NOMO-1 treated with dmso at 0.1 percent for 144 hours (cell line): Measurements from ENCODE around the gene PTK6.
A peak's percentile ranks its signal among the peaks of the same experiment; 100 is the strongest.

Experiments used
- DNase-seq: peaks from one replicate; lab custom pipeline; 2025; ENCODE audit not compliant: unreplicated experiment; lab: John Stamatoyannopoulos, UW

Gene PTK6

GRCh38 chr20:63570281-63571086 lies 33.3 kb upstream of the PTK6 start:
- DNase-seq, result no peak

- no peak for DNase-seq
Measured at GRCh38 chr20:63568986-63569949, 32.1 kb upstream of the PTK6 start.

DNA sequence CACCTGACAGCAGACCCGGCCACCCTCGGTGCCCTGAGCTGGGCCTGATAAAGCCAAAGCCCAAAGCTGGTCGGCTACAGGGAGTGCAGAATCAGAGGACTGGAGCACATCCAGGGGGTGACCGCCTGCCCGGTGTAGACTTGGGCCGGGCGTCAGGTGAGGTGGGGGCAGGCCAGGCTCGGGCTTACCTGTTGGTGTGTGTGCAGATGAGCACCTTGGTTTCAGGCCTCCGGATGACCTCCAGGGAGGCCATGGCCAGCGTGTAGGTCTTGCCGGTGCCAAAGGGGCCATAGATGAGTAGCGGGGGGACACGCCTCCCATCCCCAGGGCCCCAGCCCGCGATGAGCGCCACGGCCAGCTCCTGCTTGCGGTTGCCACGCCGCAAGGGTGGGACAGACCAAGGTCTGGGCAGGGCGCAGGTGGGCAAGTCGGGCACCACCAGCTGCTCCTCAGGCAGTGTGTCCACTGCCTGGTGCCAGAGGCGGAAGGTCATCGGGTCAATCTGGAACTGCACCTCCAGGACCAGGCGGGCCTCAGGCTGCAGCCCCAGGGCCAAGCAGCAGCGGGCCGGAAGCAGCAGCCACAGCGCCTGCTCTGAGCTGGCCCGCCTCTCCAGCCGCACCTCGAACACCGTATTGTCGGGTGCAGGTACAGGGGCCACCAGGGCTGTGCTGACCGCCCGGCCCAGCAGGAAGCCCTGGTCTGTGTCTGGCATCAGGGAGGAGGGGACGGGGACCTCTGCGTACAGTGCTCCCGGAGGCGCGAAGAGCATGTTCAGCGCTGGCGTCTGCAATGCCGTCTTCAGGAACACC lies 31.2 kb upstream of the PTK6 start:
- no peak for DNase-seq

DNA sequence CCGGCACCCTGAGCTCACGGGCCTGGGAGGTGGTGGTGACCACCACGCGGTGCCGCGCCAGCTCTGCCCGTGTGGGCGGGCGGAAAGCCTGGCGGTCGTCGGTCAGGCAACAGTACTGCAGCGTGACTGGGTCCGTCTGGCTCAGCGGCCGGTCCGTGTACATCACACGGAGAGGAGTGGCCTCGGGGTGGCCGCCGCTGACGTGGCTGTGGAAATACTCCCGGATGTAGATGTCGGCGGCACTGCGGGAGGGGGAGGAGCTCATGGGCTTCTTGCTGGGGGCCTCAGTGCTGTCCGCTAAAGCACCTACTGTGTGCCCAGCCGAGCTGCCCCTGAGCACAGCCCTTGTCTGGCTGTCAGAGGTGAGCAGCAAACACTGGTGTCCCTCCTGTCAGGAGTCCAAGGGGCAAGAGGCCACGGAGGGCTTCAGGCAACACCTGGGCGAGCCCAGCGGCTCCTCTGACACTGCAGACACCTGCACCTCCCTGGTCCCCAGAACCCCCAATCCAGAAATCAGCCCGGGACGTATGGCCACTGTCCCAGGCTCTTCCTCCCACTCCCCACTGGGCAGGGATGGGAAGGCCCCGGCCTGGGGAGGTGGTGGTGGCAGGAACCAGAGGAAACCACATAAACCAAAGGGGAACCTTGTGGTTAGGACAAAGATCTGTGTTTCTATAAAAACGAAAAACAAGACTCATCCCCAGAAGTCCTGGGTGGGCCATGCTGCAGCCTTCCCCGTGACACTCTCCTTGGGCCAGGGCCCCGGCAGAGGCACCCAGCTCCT lies 30.4 kb upstream of the PTK6 start:
- DNase-seq, result peak; percentile 48

DNA sequence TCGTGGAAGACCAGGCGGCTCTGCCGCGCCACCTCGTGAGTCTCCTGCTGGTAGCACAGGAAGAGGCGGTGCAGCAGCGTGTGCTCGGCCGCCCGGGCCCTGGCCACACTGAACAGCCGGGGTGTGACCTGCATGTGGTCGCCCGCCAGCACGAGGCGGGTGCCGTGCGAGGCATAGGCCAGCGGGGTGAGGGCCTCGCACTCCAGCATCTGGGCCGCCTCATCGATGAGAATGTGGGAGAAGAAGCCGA lies 29.9 kb upstream of the PTK6 start:
- DNase-seq, result peak; percentile 37

DNA sequence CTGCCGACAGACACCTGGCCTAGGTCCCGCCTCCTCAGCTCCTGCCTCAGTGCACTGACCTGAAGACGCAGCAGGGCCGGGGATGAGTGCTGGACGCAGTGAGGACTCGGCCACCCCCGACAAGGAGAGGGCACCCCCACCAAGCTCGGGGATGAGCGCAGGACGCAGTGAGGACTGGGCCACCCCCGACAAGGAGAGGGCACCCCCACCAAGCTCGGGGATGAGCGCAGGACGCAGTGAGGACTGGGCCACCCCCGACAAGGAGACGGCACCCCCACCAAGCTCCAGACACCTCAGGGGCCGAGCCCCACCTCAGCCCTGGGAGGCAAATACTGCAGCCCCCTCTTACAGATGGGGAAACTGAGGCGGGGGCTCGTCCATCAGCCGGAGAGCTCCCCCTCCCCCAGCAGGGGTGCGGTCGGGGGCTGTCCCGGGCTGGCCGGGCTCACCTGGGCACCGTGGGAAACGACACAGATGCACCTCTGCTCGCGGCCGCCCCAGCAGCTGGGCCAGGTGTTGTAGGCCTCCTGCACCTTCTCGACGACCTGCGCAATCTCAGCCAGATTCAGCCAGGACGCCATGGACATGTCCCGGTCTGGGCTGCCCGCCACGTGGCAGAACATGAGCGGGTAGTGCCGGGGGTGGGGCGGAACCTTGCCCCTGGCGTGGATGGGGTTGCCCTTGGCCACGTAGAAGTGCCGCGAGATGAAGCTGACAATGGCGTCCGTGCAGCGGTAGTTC lies 29.4 kb upstream of the PTK6 start:
- no peak for DNase-seq

GRCh38 chr20:63565699-63566335 lies 28.6 kb upstream of the PTK6 start:
- no peak for DNase-seq

DNA sequence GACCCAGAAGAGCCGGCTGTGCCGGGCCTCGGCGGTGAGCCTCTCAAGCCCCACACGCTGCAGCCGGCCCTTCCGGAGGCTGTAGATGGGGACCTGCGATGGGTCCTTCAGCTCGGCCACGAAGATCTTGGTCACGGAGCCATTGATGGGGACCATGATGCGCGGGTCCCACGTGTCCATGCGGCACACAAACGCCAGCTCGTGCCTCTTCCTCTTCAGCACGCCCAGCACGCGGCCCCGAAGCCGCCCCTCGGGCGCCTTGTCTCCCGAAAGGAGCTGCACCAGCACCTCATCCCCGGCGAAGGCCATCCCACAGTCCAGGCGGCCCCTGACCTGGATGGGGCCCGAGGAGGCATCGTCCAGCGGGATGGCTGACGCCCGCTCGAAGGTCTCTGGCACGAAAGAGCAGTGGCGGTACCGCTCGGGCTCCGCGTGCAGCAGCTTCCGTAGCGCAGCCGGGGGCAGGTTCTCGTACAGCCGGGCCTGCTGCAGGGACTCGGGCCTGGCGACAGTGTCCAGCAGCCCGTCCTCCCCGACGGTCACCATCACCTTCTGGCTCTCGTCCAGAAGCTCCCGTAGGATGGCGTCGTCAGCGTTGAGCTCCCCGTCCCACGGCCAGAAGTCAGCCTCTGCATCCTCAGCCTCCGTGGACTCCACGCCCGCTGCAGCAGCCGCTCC lies 28.0 kb upstream of the PTK6 start:
- DNase-seq, result no peak

DNA sequence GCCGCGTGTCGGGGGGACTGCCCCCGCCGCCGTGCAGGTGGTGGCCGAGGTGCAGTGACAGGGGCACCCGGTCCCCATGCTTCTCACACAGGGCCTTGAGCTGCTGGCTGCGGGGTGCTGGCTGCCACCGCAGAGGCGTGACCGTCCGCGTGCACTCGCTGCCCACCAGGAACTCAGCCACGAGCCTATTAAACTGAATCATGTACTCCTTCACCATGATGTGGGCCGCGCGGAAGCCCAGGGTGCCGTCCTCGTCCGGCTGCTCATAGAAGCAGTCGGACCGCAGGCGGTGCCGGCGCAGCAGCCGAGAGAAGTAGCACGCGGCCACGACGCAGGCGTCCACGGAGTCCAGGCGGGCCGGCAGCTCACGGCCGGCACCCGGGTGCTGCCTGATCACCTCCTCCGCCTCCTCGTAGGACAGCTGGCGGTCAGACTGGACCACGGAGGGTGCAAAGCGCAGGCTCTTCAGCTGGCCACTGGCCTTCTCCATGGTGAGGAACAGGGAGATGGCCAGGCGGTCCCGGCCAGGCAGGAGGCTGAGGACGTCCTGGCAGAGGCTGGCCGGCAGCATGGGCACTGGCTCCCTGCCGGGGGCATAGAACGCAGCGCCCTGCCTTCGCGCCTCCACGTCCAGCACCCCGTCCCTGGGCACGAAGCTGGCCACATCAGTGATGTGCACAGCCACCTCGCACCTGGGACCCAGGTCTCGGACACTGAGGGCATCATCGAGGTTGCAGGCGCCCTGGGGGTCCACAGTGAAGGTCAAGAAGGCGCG lies 27.0 kb upstream of the PTK6 start:
- no peak for DNase-seq

DNA sequence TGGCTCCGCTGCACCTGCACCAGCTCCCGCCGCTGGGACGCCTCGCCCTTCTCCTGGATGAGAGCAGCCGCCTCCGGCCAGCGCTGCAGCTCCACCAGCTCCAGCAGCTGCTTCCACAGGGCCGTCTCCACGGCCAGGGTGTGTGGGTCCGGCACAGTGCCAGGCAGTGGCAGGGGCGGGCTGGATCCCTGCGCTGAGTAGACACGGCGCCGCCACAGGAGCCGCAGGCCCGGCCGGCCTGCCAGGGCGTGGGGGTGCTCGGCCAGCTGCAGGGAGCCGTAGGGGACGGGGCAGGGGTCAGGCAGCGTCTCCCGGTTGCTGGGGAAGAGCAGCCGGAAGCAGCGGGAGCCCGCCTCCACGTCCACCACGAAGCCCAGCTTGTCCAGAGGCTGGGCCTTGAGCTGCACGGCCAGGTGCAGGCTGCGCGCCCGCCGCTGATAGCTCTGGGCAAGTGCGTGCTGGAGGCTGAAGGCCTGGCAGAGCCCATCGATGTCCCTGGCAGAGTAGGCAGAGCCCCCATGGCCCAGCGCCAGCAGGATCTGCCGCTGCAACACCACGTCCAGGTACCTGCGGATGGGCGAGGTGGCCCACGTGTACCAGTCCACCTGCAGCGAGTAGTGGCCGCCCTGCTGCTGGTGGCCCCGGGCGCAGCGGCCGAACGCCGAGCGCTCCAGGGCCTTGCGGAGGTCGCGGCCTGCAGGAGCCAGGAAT lies 26.2 kb upstream of the PTK6 start:
- DNase-seq, result no peak

- DNase-seq, result no peak
Measured at GRCh38 chr20:63562461-63563224, 25.5 kb upstream of the PTK6 start.

DNA sequence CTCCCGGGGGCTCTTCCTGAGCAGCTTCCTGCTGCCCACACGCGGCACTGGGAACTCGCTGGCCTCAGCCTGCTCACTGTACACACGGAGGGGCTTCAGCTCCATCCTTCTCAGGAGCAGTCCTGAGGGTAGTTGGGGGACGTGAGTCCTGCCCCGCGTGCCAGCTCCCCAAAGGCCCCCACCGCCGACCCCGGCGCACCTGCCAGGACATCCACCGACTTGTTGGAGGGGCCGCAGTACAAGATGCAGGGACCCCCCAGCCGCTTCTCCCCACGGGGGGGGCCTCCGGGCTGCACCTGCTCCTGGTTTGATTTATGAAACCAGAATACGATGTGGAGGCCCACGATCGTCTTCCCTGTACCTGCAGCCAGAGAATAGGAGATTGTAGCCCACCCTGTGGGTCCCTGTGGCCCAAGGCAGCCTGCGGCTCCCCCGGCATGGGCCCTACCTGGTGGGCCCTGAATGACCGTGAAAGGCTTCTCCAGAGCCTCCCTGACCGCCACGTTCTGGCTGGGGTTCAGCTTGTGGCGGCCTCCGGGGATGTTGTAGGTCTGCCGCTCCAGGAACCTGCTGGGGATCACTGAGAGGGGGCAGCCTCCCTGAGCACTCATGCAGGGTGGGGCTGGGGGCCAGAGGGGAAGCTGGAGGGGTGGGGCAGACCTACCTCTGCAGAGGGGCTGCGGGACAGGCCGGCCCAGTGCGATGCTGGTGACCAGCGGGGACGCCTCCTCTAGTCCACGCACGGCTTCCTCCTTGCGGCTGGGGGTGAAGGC lies 24.6 kb upstream of the PTK6 start:
- DNase-seq, result no peak

DNA sequence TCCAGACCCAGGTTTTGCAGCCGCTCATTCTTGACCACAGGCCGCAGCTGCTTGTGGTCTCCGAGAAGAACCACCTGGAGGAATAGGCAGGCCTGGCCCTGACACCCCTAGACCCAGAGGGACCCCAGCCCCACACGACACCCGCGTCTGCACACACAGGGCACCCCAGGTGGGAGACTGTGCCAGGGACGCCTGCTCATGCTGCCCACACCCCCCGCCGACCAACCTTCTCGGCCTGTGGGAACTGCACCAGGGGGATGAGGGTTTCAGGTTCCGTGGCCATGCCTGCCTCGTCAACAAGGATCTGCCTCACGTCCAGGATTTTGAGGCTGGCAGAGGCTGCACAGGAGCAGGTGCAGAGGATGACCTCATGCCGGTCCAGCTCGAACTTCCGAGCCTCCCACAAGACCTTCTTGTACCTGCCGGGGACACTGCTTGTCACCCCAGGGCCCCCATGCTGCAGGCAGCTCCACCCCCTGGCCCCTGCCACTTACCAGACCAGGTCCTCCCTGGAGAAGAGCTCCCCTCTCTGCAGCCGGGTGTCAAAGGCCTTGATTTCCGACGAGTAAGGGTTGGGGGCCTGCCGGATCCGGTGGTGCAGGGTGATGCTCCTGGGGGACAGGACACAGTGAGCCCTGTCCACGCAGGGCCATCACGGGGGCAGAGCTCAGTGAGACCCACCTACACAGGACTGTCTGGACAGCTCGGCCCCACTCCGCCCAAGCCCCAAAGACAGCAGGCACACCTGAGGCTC lies 23.9 kb upstream of the PTK6 start:
- no peak for DNase-seq

GRCh38 chr20:63560333-63560805 lies 23.2 kb upstream of the PTK6 start:
- DNase-seq, result no peak
